ENCODE measurements around the gene ZNF593OS.

The ZNF593OS gene

DNA sequence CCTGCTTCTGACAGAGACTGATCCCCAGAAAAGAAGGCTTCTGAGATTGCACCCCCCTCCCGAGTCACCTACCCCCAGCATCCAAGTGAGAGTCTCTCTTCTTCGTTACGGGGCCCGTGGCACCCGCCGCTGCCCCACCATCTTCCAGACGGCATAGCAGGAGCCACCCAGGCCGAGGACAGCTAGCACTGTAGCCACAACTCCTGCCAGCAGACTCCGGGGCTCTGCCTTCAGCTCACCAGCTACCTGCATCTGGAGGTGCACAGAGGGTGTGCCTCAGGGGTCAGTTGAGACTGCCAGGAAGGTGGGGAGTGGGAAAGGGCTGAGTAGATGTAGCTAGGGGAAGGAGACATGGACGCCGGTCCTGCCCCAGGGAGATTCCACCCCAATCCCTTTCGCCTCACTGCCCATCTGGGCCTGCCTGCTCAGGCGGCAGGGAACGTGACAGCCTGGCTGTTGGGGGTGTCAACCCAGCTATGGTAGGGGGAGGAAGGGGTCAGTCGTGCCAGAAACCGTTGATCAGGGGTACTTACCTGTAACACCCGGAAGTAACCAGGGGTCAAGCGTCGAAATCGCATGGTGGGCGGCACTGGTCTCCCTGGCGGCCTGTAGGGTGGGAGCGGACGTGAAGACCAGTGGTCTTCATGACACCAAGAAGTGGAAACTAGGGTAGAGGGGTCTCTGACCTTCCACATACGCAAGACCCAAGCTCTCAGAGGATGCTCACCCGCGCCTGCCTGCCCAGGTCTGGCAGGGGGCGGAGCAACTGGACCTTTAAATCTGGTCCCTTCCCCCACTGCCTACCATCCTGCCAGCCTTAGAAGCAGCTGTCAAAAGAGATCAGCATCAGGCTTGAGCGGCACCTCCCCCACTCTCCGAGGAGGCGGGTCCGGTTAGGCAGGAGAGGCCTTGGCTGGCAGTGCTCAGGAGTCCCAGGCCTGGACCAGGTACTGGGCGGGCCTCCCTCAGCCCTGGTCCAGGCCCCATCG lies at the start of gene ZNF593OS:
ZNF593OS (minus strand) TSS at position 749 of the 989 bp plus-strand sequence; CDS start at position 578, 171 bp downstream.
- H3K4me1 Mint-ChIP-seq: peaks cover 26% of the 10 kb centered on the region
- peak within 1 kb of the TSS in 1 of 2 donors; percentile 59 for H3K27ac Mint-ChIP-seq
- ATAC-seq: no peak

DNA sequence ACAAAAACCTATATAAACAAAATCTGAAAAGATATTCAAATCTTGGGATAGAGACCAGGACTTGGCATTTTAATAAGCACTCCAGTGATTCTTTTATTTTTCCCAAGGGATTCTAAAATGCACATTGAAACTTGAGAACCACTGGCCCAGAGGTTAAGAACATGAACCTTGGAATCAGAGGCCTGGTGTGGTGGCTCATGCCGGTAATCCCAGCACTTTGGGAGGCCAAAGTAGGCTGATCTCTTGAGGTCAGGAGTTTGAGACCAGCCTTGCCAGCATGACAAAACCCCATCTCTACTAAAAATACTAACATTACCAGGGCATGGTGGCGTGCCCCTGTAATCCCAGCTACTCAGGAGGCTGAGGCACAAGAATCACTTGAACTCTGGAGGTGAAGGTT lies 49.5 kb upstream of the ZNF593OS start:
- no peak overlapping the region for H3K4me3 Mint-ChIP-seq
- H3K27ac Mint-ChIP-seq: no peak overlapping the region

More for the DNA sequence above, at the start of gene ZNF593OS:
- Mint-ChIP-seq H3K27me3 (no peaks in the 10 kb centered on the region), H3K4me3 (peak within 1 kb of the TSS; percentile 90 to 97), H3K9me3 (no peaks in the 10 kb centered on the region)
- DNase-seq: no peak

DNA sequence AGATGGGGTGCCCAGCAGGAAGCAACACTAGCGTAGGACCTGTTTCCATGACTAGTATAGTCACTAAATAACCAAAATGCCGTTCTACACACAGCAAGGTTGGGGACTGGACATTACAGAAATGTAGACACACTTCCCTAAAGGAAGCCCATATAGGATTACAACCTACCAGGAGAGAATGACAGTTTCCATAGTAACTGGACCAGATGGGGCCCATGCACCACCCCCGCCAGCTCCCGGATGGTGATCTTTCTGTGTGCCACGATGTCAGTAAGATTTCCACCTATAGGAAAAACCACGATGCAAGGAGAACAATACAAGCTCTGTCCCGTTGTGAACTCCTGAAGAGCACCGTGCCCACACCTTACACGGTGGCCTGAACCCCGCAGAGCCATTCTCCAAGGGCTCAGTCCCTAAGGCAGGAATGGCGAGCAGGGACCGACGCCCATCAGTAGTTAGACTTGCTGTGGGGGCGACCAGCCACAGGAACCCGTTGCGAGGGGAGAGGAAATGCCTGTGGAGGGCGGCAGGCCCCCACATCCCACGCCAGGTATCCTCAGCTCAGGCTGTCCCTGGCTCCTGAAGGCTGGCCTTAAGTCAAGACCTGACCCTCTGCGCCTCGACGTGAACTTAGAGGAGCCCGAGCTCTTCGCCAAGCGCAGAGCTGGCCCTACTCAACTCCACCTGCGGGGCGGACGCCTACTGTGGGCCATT lies 48.7 kb upstream of the ZNF593OS start:
- Mint-ChIP-seq H3K9me3 (no peaks in the 10 kb centered on the region), H3K4me1 (no peaks in the 10 kb centered on the region), H3K27me3 (peaks cover 29% of the 10 kb centered on the region), H3K4me3 (no peak overlapping the region), H3K27ac (no peak overlapping the region)
- ATAC-seq: no peak
- DNase-seq: no peak

More for the DNA sequence above, 49.5 kb upstream of the ZNF593OS start:
- peaks cover 37% of the 10 kb centered on the region for H3K27me3 Mint-ChIP-seq
- DNase-seq: no peak
- peaks cover 7% of the 10 kb centered on the region for H3K4me1 Mint-ChIP-seq
- no peak for ATAC-seq
- no peaks in the 10 kb centered on the region for H3K9me3 Mint-ChIP-seq

DNA sequence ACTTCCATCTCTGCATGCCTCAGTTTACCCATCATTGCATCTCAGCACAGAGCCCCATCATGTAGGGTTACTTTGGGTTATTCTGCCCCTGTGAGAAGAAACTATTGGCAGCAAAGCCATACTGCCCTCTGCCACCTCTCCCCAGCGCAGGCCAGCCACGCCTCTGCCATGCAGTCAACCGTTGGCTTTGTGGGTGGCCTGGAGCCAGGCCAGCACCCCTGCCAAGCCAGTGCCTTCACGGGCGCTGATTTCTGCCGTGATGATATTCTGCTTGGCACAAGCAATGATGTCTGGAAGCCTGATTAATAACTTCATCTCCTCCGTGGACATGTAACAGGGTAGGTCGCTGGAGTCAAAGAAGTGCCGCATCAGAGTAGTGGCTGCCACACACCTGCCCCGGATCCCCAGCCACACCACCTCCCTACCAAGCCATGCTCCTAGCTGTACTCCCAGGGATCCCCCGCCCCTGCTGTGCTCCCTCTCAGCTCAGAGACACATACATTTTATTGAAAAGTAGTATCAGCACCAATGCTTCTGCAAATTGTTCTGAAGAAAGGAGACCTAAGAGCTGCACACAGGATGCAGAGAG lies 47.4 kb upstream of the ZNF593OS start:
- H3K27ac Mint-ChIP-seq: no peak overlapping the region
- H3K27me3 Mint-ChIP-seq: peaks cover 17% of the 10 kb centered on the region
- H3K4me3 Mint-ChIP-seq: no peak overlapping the region
- H3K4me1 Mint-ChIP-seq: no peaks in the 10 kb centered on the region
- no peaks in the 10 kb centered on the region for H3K9me3 Mint-ChIP-seq
- ATAC-seq: no peak
- DNase-seq: no peak

DNA sequence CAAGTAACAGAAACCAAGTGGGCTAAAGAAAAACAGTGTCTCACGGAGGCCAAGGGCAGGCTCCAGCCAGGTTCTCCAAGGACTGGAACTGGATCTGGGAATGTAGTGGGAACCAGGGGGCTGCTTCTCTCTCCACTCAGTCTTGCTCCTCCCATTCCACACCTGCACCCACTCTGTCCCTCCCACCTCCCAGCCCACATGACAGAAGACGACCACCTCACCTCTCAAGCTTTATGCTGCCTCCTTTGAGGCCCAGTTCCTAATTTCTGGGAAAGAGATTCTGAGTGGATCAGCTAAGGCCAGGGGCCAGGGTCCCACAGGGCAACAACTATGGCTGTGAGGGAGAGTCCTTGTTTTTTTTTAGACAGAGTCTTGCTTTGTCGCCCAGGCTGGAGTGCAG lies 43.6 kb upstream of the ZNF593OS start:
- Mint-ChIP-seq H3K9me3 (no peaks in the 10 kb centered on the region), H3K27ac (no peak overlapping the region), H3K4me1 (no peaks in the 10 kb centered on the region), H3K4me3 (no peak overlapping the region), H3K27me3 (peaks cover 2% of the 10 kb centered on the region)
- DNase-seq (no peak), ATAC-seq (no peak)

DNA sequence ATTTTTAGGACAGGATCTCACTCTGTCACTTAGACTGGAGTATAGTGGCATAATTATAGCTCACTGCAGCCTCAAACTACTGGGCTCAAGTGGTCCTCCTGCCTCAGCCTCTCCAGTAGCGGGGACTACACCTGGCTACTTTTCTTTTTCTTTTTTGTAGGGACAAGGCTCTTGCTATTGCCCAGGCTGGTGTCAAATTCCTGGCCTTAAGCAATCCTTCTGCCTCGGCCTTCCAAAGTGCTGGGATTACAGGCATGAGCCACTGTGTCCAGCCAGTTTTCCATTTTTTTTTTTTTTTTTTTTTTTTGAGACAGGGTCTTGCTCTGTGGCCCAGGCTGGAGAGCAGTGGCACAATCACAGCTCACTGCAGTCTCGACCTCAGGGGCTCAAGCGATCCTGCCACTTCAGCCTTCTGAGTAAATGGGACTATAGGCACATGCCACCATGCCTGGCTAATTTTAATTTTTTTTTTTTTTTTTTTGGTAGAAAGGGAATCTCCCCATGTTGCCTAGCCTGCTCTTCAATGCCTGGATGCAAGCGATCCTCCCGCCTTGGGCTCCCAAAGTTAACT lies 41.8 kb upstream of the ZNF593OS start:
- Mint-ChIP-seq H3K4me1 (no peaks in the 10 kb centered on the region), H3K27me3 (no peaks in the 10 kb centered on the region), H3K27ac (no peak overlapping the region), H3K4me3 (no peak overlapping the region), H3K9me3 (no peaks in the 10 kb centered on the region)
- DNase-seq: no peak
- no peak for ATAC-seq

DNA sequence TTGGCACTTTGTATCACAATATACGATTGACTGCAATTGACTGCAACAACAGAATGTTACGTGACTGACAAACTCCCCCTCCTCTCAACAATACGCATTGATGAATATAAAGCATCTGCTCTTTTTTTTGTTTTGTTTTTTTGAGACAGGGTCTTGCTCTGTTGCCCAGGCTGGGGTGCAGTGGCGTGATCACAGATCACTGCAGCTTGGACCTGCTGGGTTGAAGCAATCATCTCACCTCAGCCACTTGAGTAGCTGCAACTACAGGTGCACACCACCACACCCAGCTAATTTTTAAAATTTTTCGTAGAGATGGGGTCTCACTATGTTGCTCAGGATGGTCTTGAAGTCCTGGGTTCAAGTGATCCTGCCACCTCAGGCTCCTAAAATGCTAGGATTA lies 41.1 kb upstream of the ZNF593OS start:
- no peaks in the 10 kb centered on the region for H3K4me1 Mint-ChIP-seq
- H3K27ac Mint-ChIP-seq: no peak overlapping the region
- no peak for ATAC-seq
- H3K4me3 Mint-ChIP-seq: no peak overlapping the region
- H3K9me3 Mint-ChIP-seq: no peaks in the 10 kb centered on the region
- no peaks in the 10 kb centered on the region for H3K27me3 Mint-ChIP-seq
- DNase-seq: no peak

DNA sequence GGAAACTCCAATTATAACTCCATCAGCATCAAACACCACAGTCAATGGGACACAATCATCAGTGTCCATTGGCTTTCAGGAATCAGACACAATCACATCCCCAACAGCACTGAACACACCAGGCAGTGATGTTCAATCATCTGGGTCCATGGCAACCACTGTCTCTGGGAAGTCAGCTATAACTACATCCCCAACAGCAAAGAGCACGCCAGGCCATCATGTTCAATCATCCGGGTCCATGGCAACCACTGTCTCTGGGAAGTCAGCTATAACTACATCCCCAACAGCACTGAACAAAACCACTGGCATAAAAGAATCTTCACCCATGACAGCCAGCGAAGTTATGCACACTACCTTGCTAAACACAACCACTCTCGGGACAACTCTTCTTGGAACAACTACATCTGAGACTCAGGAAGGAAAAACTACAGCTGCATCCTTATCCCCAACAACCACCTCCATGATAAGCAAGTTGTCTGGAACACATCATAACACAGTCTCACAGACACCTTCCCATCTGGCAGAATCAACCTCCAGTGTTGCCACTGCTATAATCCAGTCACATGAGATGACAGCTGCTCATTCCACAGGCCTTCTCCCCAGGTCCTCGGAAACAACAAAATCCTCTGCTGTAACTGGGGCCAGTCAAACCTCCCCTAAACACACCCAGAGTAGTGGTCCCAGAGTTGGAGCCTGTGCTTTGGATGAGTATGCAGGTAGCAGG lies 38.7 kb upstream of the ZNF593OS start:
- no peaks in the 10 kb centered on the region for H3K27me3 Mint-ChIP-seq
- no peaks in the 10 kb centered on the region for H3K4me1 Mint-ChIP-seq
- ATAC-seq (no peak), DNase-seq (no peak)
- H3K27ac Mint-ChIP-seq: no peak overlapping the region
- H3K4me3 Mint-ChIP-seq: no peak overlapping the region
- no peaks in the 10 kb centered on the region for H3K9me3 Mint-ChIP-seq

DNA sequence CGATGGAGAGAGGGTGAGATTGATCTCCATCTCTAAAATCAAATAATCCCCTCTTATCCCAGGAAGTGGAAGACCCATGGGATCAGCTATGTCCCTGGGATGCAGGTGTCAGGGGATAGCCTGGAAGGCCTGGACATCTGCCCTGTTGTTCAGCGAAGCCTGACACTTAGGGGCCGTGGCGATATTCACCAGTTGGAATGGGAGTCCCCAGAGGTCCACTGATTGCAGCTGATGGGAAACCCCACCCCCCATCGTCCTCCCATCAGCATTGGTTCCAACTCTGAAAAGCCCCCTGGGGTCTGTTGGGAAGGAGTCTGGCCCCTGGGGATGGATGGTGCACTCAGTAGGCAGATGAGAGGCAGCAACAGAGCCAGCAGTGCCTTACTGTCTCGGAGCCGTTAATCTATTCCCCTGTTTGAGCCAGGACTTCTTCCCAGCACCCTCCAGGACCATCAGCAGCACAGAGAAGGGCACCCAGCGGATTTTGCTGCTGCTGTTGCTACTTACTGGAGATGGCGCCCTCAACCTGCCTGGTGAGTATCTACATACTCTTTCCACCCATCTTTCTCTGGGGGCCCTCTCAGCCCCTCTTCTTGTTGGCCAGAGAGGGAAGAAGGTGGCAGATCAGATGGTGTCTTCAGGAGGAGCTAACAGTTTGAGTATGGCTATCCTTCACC lies 32.1 kb upstream of the ZNF593OS start:
- H3K4me1 Mint-ChIP-seq: peaks cover 21% of the 10 kb centered on the region
- no peaks in the 10 kb centered on the region for H3K9me3 Mint-ChIP-seq
- H3K27me3 Mint-ChIP-seq: peaks cover 11% of the 10 kb centered on the region
- H3K4me3 Mint-ChIP-seq: no peak overlapping the region
- DNase-seq: no peak
- H3K27ac Mint-ChIP-seq: no peak overlapping the region
- ATAC-seq: no peak

DNA sequence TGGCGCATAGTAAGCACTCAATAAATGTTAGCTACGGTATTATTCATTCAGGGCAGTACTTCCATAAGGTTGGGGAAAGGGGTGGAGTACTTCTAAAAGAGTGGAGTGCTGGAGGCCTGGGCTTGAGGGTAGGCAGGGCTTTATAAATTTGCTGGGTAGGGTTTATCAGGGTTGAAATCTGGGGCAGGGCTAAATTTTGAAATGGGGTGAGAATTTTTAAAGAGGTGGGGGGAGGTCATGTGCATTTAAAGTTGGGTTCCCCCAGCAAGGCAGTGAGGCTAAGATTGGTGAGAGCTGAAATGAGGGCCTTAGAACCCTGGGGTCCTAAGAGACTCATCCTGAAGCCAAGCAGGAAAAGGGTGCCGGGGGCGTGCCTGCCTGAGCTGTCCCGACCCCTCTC lies 28.8 kb upstream of the ZNF593OS start:
- Mint-ChIP-seq H3K27me3 (peaks cover 11% of the 10 kb centered on the region), H3K4me1 (peaks cover 21% of the 10 kb centered on the region), H3K4me3 (no peak overlapping the region), H3K27ac (no peak overlapping the region), H3K9me3 (no peaks in the 10 kb centered on the region)
- ATAC-seq (no peak), DNase-seq (no peak)

DNA sequence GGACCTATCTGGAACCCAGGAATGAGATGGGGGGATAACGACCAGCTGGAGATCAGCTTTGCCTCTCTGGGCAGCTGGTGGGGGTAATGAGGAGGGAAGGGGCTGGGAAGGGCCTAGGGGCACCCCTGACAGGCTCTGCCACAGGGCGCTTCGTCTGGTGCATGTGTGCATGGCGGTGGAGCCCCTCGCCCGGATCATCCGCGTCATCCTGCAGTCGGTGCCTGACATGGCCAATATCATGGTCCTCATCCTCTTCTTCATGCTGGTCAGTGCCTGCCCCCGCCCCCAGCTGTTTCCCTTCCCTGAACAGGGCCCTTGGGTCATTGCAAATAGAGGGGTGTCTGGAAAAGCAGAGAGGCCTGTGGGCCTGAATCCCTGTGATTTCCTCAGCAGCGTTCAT lies 26.2 kb upstream of the ZNF593OS start:
- H3K4me1 Mint-ChIP-seq: peaks cover 21% of the 10 kb centered on the region
- peaks cover 10% of the 10 kb centered on the region for H3K27me3 Mint-ChIP-seq
- DNase-seq (no peak), ATAC-seq (no peak)
- H3K27ac Mint-ChIP-seq: no peak overlapping the region
- H3K4me3 Mint-ChIP-seq: no peak overlapping the region
- no peaks in the 10 kb centered on the region for H3K9me3 Mint-ChIP-seq

DNA sequence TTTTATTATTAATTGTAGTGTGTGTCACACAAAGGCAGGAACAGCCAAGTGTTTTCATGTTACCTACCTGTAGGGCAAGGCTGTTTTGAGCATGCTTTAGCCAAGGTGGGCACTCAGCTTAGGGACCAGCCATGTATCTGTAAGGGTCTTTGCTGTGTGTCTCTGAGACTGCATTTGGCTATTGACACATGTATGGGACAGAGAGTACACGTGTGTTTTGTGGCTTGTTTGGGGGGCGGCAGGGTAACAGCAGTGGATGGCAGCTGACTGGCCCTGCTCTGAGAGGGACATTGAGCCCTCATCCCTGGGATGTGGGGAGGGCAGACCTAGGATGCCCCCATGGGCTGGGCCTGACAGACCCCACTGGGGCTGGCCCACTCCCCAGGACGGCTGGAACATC lies 25.7 kb upstream of the ZNF593OS start:
- Mint-ChIP-seq H3K4me1 (peaks cover 19% of the 10 kb centered on the region), H3K27me3 (peaks cover 5% of the 10 kb centered on the region), H3K27ac (no peak overlapping the region), H3K9me3 (no peaks in the 10 kb centered on the region), H3K4me3 (no peak overlapping the region)
- ATAC-seq (no peak), DNase-seq (no peak)

DNA sequence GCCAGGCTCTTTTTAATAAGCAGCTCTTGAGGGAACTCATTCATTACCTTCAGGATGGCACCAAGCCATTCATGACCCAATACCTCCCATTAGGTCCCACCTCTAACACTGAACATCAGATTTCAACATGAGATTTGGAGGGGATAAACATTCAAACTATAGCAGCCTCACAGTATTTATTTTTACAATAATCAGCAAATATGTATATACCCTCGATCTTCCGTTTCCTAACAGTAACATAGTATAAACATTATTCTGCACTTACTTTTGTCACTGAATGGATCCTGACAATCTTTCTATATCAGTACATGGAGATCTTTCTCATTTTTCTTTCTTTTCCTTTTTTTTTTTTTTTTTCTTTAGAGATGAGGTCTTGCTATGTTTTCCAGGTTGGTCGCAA lies 24.2 kb upstream of the ZNF593OS start:
- ATAC-seq: no peak

DNA sequence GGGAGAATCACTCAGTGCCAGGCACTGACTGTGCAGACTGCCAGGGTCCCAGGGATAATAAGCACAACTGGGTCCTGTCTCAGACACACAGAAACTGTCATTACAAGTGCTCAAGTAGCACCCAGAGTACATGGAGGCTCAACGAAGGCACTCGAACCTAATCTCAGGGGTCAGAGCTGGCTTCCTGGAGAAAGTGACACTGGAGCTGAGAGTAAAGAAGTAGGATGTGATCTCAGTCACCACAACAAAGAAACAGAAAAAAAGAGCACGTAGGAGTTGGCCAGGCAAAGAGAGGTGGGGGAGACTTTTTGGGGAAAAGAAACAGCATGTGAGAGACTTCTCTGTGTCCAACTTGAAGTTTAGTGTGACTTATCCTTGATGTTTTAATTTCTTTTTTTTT lies 20.1 kb upstream of the ZNF593OS start:
- Mint-ChIP-seq H3K27me3 (no peaks in the 10 kb centered on the region), H3K27ac (peak overlapping the region in 1 of 2 donors; percentile 44), H3K4me3 (peak overlapping the region; percentile 26 to 30), H3K9me3 (no peaks in the 10 kb centered on the region), H3K4me1 (peaks cover 16% of the 10 kb centered on the region)
- DNase-seq (peak in 1 of 2 donors; percentile 23), ATAC-seq (peak; percentile 86)

More for the DNA sequence above, 24.2 kb upstream of the ZNF593OS start:
- Mint-ChIP-seq H3K27ac (no peak overlapping the region), H3K27me3 (no peaks in the 10 kb centered on the region), H3K4me3 (no peak overlapping the region), H3K4me1 (peaks cover 19% of the 10 kb centered on the region), H3K9me3 (no peaks in the 10 kb centered on the region)
- no peak for DNase-seq

All from stimulated activated naive CD8-positive, alpha-beta T cell treated with anti-CD3 and anti-CD28 coated beads, Interleukin-15, amount 100 ng/mL, for 72 hours (primary cell).